Measurements from ENCODE around the gene IGSF8.
"Not testable (repeated sequence)": the region's sequence is repeated elsewhere in the genome, so short reads cannot be mapped to it uniquely, and the experiment has no call there.

IGSF8 gene

DNA sequence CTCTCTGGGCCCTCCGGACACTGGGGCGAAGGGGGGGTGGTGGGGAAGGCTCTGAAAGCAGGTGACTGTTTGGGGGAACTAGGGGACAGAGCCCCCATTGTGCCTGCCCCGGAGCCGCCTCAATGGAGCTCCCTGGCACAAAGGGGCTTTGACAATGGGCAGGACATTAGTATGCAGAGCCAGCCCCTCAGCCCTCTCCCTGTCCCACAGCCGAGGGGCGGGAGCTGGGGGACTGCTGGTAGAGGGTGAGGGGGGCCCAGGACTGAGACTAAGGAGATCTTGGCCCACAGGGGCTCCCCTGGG, 36.2 kb downstream of the IGSF8 start:
- DNase-seq = no peak

DNA sequence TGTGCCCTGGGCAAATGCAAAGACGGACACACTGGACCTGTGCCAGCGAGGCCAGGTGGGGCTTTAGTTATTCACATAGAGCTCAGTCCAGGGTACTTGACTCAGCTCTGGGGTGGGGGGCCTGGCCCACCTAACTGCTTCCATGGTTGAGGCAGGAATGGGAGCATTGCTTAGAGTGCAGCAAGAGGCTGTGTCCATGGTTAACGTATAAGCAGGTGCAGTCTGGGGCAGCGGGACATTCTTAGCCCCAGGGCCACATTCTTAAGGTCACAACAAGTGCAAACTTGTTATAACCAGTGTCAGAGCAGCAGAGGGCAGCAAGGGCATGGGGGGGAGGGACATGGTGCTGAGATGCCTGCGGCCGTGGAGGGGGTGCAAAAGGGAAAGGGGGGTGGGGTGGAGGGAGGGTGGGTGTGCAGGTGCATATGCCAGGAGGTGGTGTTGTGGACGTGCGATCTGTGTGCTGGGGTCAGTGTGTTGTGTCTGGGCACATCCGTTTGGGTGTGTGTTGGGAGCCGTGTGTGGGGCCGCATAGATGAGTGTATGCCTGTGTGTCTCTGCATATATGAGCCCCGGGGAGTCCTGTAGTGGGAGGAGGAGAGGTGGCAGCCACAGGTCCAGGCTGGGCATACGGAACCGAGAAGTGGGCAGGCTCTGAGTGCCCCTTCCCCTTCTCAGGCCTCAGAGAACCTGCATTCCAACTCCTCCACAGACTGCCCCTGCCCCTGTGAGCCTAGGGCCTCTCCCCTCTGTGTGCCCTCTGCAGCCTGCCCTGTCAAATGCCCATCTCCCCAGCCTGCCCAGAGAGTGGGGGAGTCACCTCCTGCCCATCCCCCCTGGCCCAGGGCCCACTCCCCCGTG, 36.8 kb downstream of the IGSF8 start:
- no peak for DNase-seq

DNA sequence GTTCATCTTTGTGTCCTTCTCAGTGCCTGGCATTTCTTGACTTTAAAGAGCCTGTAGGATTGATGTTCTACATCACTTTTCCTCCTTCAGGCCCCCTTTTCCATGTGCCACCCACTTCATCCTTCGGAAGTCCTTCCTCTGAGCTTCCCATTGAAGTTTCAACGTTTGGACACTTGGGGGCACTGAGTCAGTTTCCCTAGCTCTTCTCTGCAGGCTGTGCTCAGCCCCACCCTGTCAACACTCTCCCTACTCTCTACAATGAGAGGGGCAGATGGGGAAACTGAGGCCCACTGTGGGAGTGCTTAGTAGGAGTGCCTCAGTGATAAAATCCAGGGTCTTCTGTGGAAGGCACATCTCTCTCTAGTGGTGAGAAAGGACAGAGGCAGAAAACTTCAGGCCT, 40.3 kb downstream of the IGSF8 start:
- no peak for DNase-seq

DNA sequence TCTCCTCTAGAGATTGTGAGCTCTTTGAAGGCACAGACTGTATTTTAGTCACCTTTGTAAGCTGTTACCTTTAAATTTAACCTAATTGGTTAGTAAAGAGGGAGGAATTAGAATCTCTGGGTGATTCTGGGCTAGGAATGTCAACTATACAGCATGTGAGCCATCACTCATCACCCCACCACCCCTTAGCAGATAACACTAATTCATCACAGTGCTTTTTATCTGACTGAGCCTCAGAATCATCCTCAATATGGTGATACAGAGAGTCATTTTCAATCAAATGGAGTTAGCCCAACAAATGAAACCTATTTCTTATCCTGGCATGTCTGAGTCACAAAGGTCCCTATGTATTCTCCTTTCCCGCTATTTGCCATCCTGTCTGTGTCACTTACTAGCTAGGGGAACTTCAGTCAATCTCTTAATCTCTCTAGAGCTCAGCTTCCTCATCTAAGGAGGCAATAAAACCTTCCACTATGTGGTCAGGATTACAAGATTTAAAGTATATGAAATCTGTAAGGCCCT, 41.7 kb downstream of the IGSF8 start:
- no peak for DNase-seq

DNA sequence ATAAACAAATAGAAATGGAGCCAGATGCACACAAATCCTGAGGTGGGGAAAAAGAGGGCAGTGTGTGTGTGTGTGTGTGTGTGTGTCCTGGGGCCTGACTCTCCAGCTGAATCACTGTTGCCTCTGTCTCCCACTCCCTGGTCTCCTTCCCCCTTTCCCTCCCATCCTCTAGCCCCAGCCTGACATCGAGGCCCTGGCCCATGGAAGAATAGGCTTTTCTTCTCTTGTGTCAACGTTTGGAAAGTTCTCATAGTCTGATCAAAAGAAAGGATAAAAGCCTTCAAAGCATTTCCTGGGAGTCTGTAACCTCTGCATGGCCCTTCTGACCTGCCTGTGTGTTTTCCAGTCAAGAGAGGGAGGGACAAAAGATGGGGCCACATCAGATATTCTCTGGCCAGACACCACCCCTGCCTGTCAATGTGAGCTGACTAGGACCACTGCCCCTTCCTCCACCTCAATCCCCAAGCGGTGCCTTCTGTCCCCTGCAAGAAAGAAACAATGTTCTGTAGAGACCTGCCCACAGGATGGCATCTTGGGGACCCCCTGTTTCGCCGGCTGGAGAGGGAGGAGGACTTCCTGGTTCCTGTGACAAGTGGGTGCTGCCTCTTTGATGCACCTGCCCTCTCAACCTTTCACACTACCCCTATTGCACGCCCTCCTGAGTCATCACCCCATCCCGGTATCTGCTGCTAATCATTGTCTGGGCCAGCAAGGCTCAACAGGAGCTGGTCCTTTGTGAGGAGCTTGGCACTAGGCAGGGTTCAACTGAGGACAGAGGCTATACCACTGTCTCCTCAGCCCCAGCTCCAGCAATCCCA, 44.7 kb downstream of the IGSF8 start:
- no peak for DNase-seq

DNA sequence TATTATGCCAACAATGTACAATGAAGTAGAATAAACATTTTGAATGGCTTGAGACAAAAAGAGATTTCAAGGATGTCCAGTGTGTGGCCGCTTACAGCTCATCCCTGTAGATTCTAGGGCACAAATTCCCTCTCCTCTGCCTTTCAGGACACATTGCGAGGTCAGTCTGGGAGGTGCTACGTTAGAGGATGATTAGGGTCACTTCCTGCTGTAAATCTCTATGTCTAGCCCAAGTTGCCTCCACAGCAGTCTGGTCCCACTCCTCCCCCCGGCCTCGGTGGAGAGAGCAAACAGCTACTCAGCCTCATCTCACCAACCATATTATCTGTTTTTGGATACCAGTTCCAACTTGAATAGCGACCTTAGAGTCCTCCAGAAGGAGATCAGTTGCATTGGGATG, 45.5 kb downstream of the IGSF8 start:
- DNase-seq = no peak

DNA sequence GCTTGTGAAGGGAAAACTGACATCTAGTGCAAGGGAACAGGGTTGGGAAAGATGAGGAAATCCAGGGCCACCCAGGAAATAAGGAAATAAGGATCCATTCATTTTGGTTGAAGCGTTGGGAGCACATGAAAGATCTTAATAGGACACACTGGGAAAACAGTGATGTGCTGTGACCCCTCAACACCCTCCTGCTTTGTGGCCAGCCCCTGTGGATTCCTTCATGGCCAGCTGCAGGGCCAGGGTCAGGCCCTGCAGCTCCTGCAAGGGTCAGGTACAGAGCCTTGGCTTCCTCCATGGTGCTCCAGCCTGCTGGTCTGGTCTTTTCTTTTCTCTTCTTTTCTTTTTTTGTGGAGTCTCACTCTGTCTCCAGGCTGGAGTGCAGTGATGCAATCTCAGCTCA, 47.8 kb downstream of the IGSF8 start:
- no peak for DNase-seq

DNA sequence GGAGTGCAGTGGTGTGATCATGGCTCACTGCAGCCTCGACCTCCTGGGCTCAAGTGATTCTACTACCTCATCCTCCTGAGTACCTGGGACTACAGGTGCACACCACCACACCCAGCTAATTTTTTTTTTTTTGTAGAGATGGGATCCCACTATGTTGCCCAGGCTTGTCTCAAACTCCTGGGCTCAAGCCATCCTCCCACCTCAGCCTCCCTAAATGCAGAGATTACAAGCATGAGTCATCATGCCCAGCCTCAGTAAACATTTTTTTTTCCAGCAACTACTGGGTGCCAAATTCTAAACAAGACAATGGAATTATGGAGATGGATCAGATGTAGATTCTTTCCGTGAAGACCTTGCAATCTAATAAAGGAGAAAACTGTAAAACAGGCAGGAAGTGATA, 48.2 kb downstream of the IGSF8 start:
- not testable (repeated sequence) for DNase-seq

DNA sequence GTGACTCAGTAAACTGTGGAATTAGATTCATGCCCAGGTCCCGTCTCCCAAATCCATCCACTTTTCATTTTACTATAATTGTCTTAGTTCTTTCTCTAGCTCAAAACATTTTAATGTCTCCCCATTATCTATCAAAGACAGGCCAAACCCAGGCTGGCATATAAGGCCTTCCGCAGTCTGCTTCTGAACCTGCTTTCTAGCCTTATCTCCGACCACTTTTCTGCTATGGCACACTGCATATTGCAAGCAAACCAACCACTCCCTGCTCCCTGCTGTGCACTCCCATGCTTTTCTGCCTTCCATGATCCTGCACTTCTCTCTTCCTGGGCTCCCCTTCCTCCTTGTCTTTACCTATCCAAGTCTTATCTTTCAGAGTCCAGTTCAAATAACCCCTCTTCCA, 49.3 kb downstream of the IGSF8 start:
- DNase-seq = no peak

DNA sequence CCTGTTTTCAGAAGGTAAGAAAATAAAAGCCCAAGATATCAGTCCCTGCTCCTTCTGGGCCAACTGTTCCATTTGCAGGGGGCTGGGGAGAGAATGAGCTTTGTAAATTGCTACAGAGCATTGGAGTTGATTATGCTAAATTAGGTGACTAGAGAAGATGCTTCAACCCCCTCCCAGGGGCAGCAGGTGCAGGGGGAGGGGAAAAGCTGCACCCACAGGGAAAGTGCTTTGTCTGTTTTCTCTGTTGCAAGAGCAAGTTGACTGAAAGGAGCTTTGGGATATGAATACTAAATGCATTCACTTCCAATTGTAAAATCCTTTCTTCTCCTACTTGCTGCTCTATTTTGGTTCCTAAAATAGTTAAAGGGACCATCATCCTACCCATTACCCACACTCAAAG, 50.1 kb downstream of the IGSF8 start:
- no peak for DNase-seq

DNA sequence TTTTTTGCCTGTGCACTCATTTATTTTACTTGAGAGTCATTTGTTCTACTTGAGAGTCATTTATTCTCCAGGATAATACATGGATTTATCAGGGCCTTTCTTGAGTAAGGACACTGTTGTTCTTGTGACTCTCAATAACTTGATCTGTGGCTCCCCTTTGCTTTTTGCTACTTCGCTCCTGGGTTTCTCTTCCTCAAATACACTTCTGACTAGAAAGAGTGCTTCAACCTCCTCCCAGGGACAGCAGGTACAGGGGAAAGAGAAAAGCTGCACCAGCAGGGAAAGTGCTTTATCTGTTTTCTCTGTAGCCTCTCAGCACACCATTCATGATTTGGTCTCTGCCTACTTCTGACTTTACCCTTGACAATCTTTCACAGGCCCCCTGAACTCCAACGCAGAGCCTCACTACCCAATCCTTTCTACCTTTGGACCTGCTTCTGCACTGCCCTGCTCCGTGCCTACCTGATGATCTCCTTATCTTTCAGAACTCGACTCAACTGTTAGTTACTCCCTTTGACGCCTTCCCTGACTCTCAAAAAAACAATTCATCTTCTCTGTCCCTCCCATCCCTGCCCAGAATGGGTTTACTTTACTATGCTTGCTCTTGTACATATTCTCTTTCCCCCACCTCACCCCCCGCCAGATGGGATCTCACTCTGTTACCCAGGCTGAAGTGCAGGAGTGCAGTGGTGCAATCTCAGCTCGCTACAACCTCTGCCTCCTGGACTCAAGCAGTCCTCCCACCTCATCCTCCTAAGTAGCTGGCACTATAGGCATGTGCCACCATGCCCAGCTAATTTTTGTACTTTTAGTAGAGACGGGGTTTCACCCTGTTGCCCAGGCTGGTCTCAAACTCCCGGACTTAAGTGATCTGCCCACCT, 51.1 kb downstream of the IGSF8 start:
- DNase-seq = no peak

DNA sequence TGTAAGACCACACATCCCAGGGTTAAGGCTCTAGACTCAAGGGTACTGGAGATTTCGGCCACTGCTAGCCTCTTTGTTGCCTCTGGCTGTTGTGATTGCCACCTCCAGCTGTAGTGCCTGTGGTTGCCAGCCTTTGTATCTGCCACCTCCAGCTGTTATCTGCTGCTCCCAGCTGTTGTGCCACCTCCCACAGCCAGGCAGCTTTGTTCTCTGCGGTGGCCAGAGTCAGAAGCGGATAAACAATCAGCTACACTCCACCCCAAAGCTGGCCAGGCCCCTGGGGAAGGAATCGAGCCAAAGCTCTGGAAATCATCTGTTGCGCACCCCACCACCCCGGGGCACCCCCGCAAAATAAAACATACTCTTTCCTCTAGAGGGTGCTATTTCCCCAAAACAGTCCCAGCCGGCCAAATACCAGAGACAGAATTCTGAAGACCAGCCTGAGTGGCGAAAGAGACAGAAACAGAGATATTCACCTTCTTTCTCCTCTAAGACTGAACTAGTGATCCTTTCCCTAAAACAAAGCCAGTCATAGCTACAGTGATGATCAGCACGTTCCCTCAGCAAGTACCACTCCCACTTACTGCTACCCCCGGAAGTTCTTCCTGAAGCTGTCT, 51.8 kb downstream of the IGSF8 start:
- DNase-seq = no peak

DNA sequence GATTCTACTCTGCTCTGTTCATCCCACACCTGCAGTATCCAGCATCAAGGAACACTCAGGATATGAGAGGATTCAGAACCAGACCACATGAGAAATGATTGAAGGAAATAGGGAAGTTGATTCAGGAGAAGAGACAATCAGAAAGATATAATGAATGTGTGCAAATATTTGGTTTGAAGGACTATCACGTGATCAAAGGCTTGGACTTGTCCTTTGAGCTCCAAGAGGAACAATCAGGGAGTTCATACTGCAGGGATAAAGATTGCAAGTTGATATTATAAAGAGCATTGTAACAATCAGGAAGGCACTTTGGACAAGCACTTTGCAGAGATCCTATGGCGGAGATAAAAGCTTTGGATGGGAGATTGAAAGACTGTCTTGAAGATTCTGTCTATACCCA, 52.8 kb downstream of the IGSF8 start:
- DNase-seq = no peak

DNA sequence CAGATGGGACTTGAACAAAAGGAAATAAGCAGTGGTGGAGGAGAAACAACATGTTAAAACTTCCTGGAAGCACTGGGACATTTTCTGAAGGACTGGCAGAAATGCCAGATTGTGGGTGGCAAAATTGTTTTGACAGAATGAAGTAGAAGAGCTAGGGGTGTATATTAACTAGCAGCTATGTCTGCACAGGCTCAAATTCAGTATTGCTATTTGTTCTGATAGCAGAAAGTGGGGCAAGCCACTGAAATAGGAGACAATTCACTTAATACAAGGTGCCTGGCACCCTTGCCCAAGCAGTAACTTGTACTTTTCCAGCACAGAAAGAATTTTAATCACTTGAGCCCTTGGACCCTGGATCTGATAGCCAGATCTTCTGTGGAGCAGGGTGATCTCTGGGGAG, 54.9 kb downstream of the IGSF8 start:
- no peak for DNase-seq
